HEK293 (cell line): ENCODE results near the gene DAGLB.
A peak's percentile ranks its signal among the peaks of the same experiment; 100 is the strongest.

ENCODE experiments used
- CTCF ChIA-PET: fragments of 350-600 bp; formaldehyde crosslinking; extraction: SDS; loops from one replicate; lab custom pipeline; 2021; ENCODE audit warnings: antibody characterized with exemption; lab: Yijun Ruan, JAX
- POLR2A ChIA-PET: fragments of 300-600 bp; formaldehyde crosslinking; extraction: SDS; loops from one replicate; lab custom pipeline; 2020; ENCODE audit warnings: antibody characterized with exemption, inconsistent platforms; lab: Yijun Ruan, JAX
- H3K27ac ChIP-seq: fragments of 200-500 bp; sonication (Bioruptor generic); 2 replicates; pipeline ENCODE4 v1.5.1; 2014; ENCODE audit warnings: low read depth, low read length, control low read depth, inconsistent platforms; ENCODE audit errors: extremely low read depth
- H3K36me3 ChIP-seq, 2 experiments: fragments of 200-500 bp in 1 of 2; sonication (Bioruptor generic) in 1 of 2; 1 replicate in 1 of 2; 2 replicates in 1 of 2; pipeline ENCODE4 v1.5.1; 2014 to 2017; ENCODE audit warnings: inconsistent platforms in 2 of 2, low read length in 2 of 2; ENCODE audit not compliant: control insufficient read depth in 2 of 2, insufficient read depth in 1 of 2
- H3K4me1 ChIP-seq: fragments of 200-500 bp; sonication (Bioruptor generic); 2 replicates; pipeline ENCODE4 v1.5.1; 2014; ENCODE audit warnings: mild to moderate bottlenecking, low read length, inconsistent platforms; ENCODE audit not compliant: control insufficient read depth, insufficient read depth
- H3K4me3 ChIP-seq: 2 replicates; pipeline ENCODE4 v1.5.1; 2011; ENCODE audit warnings: low read depth, mild to moderate bottlenecking, control low read depth, low read length, moderate library complexity
- H3K9me3 ChIP-seq: fragments of 200-500 bp; sonication (Bioruptor generic); 2 replicates; pipeline ENCODE4 v1.5.1; 2014; ENCODE audit warnings: low read depth, low read length, inconsistent platforms; ENCODE audit not compliant: control insufficient read depth, insufficient read depth
- CTCF ChIP-seq: fragments of 450-650 bp; formaldehyde crosslinking; IDR thresholded peaks from 2 replicates; pipeline ENCODE4 v1.5.1; 2016; ENCODE audit warnings: missing biosample characterization, missing genetic modification characterization
- INSM2 ChIP-seq: fragments of 450-650 bp; formaldehyde crosslinking; IDR thresholded peaks from 2 replicates; pipeline ENCODE4 v1.5.1; 2016; ENCODE audit warnings: missing biosample characterization, missing genetic modification characterization
- KLF10 ChIP-seq: fragments of 450-650 bp; IDR thresholded peaks from 2 replicates; pipeline ENCODE4 v1.5.1; 2018; ENCODE audit warnings: missing biosample characterization, mild to moderate bottlenecking, missing genetic modification characterization
- PATZ1 ChIP-seq: fragments of 450-650 bp; formaldehyde crosslinking; IDR thresholded peaks from 2 replicates; pipeline ENCODE4 v1.5.1; 2016; ENCODE audit warnings: missing biosample characterization, missing genetic modification characterization
- PRDM4 ChIP-seq: fragments of 450-650 bp; formaldehyde crosslinking; IDR thresholded peaks from 2 replicates; pipeline ENCODE4 v1.5.1; 2017; ENCODE audit warnings: missing biosample characterization, missing genetic modification characterization
- SALL2 ChIP-seq: fragments of 450-650 bp; formaldehyde crosslinking; IDR thresholded peaks from 2 replicates; pipeline ENCODE4 v1.5.0; 2017; ENCODE audit warnings: missing biosample characterization, mild to moderate bottlenecking, missing genetic modification characterization, borderline replicate concordance
- ZBTB1 ChIP-seq: fragments of 450-650 bp; formaldehyde crosslinking; IDR thresholded peaks from 2 replicates; pipeline ENCODE4 v1.5.1; 2016; ENCODE audit warnings: missing biosample characterization, missing genetic modification characterization
- ZBTB21 ChIP-seq: fragments of 450-650 bp; formaldehyde crosslinking; IDR thresholded peaks from 2 replicates; pipeline ENCODE4 v1.5.1; 2017; ENCODE audit warnings: missing biosample characterization, missing genetic modification characterization
- ZFHX2 ChIP-seq: fragments of 450-650 bp; formaldehyde crosslinking; conservative IDR thresholded peaks from 2 replicates; pipeline ENCODE4 v1.5.1; 2016; ENCODE audit warnings: missing biosample characterization, missing genetic modification characterization
- ZFP37 ChIP-seq: fragments of 450-650 bp; formaldehyde crosslinking; IDR thresholded peaks from 2 replicates; pipeline ENCODE4 v1.5.1; 2016; ENCODE audit warnings: missing biosample characterization, missing genetic modification characterization
- ZNF24 ChIP-seq: fragments of 450-650 bp; formaldehyde crosslinking; IDR thresholded peaks from 2 replicates; pipeline ENCODE4 v1.5.1; 2016; ENCODE audit warnings: missing biosample characterization, missing genetic modification characterization
- ZNF335 ChIP-seq: fragments of 450-650 bp; formaldehyde crosslinking; conservative IDR thresholded peaks from 2 replicates; pipeline ENCODE4 v1.5.1; 2016; ENCODE audit warnings: missing biosample characterization, missing genetic modification characterization
- ZNF391 ChIP-seq: fragments of 450-650 bp; formaldehyde crosslinking; IDR thresholded peaks from 2 replicates; pipeline ENCODE4 v1.5.1; 2016; ENCODE audit warnings: low read depth, missing biosample characterization, missing genetic modification characterization, borderline replicate concordance
- ZNF488 ChIP-seq: fragments of 450-650 bp; formaldehyde crosslinking; IDR thresholded peaks from 2 replicates; pipeline ENCODE4 v1.5.1; 2016; ENCODE audit warnings: missing biosample characterization, missing genetic modification characterization
- ZNF518A ChIP-seq: fragments of 450-650 bp; formaldehyde crosslinking; conservative IDR thresholded peaks from 2 replicates; pipeline ENCODE4 v1.5.1; 2016; ENCODE audit warnings: low read depth, missing biosample characterization, missing genetic modification characterization
- ZNF623 ChIP-seq: fragments of 450-650 bp; formaldehyde crosslinking; IDR thresholded peaks from 2 replicates; pipeline ENCODE4 v1.5.1; 2016; ENCODE audit warnings: missing biosample characterization, missing genetic modification characterization
- ZNF670 ChIP-seq: fragments of 450-650 bp; formaldehyde crosslinking; IDR thresholded peaks from 2 replicates; pipeline ENCODE4 v1.5.1; 2016; ENCODE audit warnings: missing biosample characterization, missing genetic modification characterization, low read depth
- ZNF785 ChIP-seq: fragments of 450-650 bp; formaldehyde crosslinking; IDR thresholded peaks from 2 replicates; pipeline ENCODE4 v1.5.1; 2016; ENCODE audit warnings: missing biosample characterization, missing genetic modification characterization

DAGLB gene

GRCh38 chr7:6438427-6438826 is 9.3 kb downstream of the DAGLB start:
- no peaks in the 10 kb centered on the region for H3K9me3 ChIP-seq
- no peak overlapping the region for H3K4me3 ChIP-seq
- no peak overlapping the region for H3K27ac ChIP-seq
- ChIA-PET CTCF (no interaction called here), POLR2A (interaction anchor here (0.5 to 1.6 kb wide), 2 partner anchors 10 to 85 kb away, joined by 3 to 5 read pairs; partner anchors contain the start of gene DAGLB)
- TF ChIP-seq ZNF623 (tag by site-specific recombination) (no peak), PRDM4 (tag by site-specific recombination) (peak; percentile 89), ZNF785 (tag by site-specific recombination) (no peak), ZNF391 (tag by site-specific recombination) (no peak)
- no peaks in the 10 kb centered on the region for H3K4me1 ChIP-seq
- H3K36me3 ChIP-seq, result peaks cover 7 to 31% of the 10 kb centered on the region in 2 experiments

GRCh38 chr7:6437251-6437650 is 10.5 kb downstream of the DAGLB start:
- H3K36me3 ChIP-seq, result peaks cover 0 to 29% of the 10 kb centered on the region in 2 experiments; a peak in 2 of 3 replicates
- H3K4me1 ChIP-seq, result no peaks in the 10 kb centered on the region
- CTCF ChIA-PET, result interaction anchor here (0.5 to 1.5 kb wide), 9 partner anchors 8 to 156 kb away, joined by 3 to 4 read pairs (median 4); partner anchors contain the start of gene DAGLB
- no peaks in the 10 kb centered on the region for H3K9me3 ChIP-seq
- no peak overlapping the region for H3K27ac ChIP-seq
- POLR2A ChIA-PET, result interaction anchor here (1.5 kb wide), 1 partner anchor 11 kb away, joined by 5 read pairs; the partner anchor contains the start of gene DAGLB
- TF ChIP-seq ZNF785 (tag by site-specific recombination) (no peak), SALL2 (no peak), ZFHX2 (tag by site-specific recombination) (no peak), INSM2 (tag by site-specific recombination) (no peak), KLF10 (tag by site-specific recombination) (no peak), PATZ1 (tag by site-specific recombination) (no peak), ZNF24 (tag by site-specific recombination) (no peak), ZNF335 (tag by site-specific recombination) (no peak), ZNF670 (tag by site-specific recombination) (no peak), ZBTB1 (tag by site-specific recombination) (no peak), ZBTB21 (tag by site-specific recombination) (no peak), ZNF518A (no peak), ZFP37 (tag by site-specific recombination) (no peak), ZNF488 (tag by site-specific recombination) (no peak), CTCF (tag by site-specific recombination) (no peak)
- H3K4me3 ChIP-seq, result no peak overlapping the region
